Cardiac fibroblast (primary cell): Measurements from ENCODE around the gene RFX2.

Experiments used
- DNase-seq, 2 donors: peaks; one replicate each; pipeline versions ENCODE4 v3.0.0 to v3.0.0-alpha.2; 2010; ENCODE audit warnings: low read depth in 2 of 2
- H3K4me3 ChIP-seq, 2 donors: replicated peaks in 1 of 2; 1 replicate in 1 of 2; 2 replicates in 1 of 2; pipeline ENCODE4 v1.5.1; 2011; ENCODE audit warnings: low read depth in 2 of 2, low read length in 2 of 2, mild to moderate bottlenecking in 2 of 2, moderate library complexity in 1 of 2
- CTCF ChIP-seq: IDR thresholded peaks from one replicate; pipeline ENCODE4 v1.5.1; 2011; ENCODE audit warnings: low read depth, mild to moderate bottlenecking, low read length, inconsistent platforms

Gene RFX2

GRCh38 chr19:5956323-5956722 is 154.0 kb downstream of the RFX2 start:
- H3K4me3 ChIP-seq: no peak overlapping the region
- TF ChIP-seq CTCF: no peak
- DNase-seq: no peak

GRCh38 chr19:5955636-5955935 is 154.7 kb downstream of the RFX2 start:
- H3K4me3 ChIP-seq: no peak overlapping the region
- DNase-seq: no peak
- TF ChIP-seq CTCF: no peak

- no peak overlapping the region for H3K4me3 ChIP-seq
- DNase-seq: peak in 1 of 2 donors; percentile 50
- no peak for TF ChIP-seq CTCF
Observed at GRCh38 chr19:5954293-5954692, 156.0 kb downstream of the RFX2 start.

- TF ChIP-seq CTCF: no peak
- no peak overlapping the region for H3K4me3 ChIP-seq
- peak in 1 of 2 donors; percentile 18 for DNase-seq
Observed at GRCh38 chr19:5953680-5954213, 156.6 kb downstream of the RFX2 start.

GRCh38 chr19:5953030-5953589 is 157.2 kb downstream of the RFX2 start:
- TF ChIP-seq CTCF: no peak
- H3K4me3 ChIP-seq: no peak overlapping the region

GRCh38 chr19:5952193-5953029 is 157.9 kb downstream of the RFX2 start:
- no peak for TF ChIP-seq CTCF
- no peak overlapping the region for H3K4me3 ChIP-seq
- no peak for DNase-seq

More at GRCh38 chr19:5953030-5953589, 157.2 kb downstream of the RFX2 start:
- peak in 1 of 2 donors; percentile 44 for DNase-seq
